ENCODE measurements around the gene KRTAP10-7.
"Not testable (repeated sequence)": the region's sequence is repeated elsewhere in the genome, so short reads cannot be mapped to it uniquely, and the experiment has no call there.

The KRTAP10-7 gene

GRCh38 chr21:44590897-44591800 lies 9.2 kb upstream of the KRTAP10-7 start:
- not testable (repeated sequence) for DNase-seq (ENCODE audit: low read depth in 2 of 2)

GRCh38 chr21:44591801-44592130 lies 8.6 kb upstream of the KRTAP10-7 start:
- not testable (repeated sequence) for DNase-seq (ENCODE audit: low read depth in 2 of 2)

- no peak for DNase-seq (ENCODE audit: low read depth in 2 of 2)
Measured at GRCh38 chr21:44592446-44593311, 7.7 kb upstream of the KRTAP10-7 start, which contains the start of gene KRTAP10-6. Gene KRTAP10-6 (minus strand): TSS chr21:44592505. CDS start chr21:44592484, 21 bp downstream.

- no peak for DNase-seq (ENCODE audit: low read depth in 2 of 2)
Measured at GRCh38 chr21:44593598-44594405, 6.6 kb upstream of the KRTAP10-7 start.

- no peak for DNase-seq (ENCODE audit: low read depth in 2 of 2)
Measured at GRCh38 chr21:44594406-44594916, 5.9 kb upstream of the KRTAP10-7 start.

GRCh38 chr21:44595524-44595923 lies 4.9 kb upstream of the KRTAP10-7 start:
- DNase-seq (ENCODE audit: low read depth in 2 of 2), result no peak

- no peak for DNase-seq (ENCODE audit: low read depth in 2 of 2)
Measured at GRCh38 chr21:44596068-44596725, 4.2 kb upstream of the KRTAP10-7 start.

- no peak for DNase-seq (ENCODE audit: low read depth in 2 of 2)
Measured at GRCh38 chr21:44598061-44598460, 2.3 kb upstream of the KRTAP10-7 start.

- no peak for DNase-seq (ENCODE audit: low read depth in 2 of 2)
Measured at GRCh38 chr21:44599264-44600029, 950 bp upstream of the KRTAP10-7 start.

GRCh38 chr21:44601091-44601490 lies 694 bp downstream of the KRTAP10-7 start:
- DNase-seq (ENCODE audit: low read depth in 2 of 2), result not testable (repeated sequence)

GRCh38 chr21:44601596-44602462 lies 1.4 kb downstream of the KRTAP10-7 start:
- no peak for DNase-seq (ENCODE audit: low read depth in 2 of 2)

GRCh38 chr21:44602463-44602850 lies 2.1 kb downstream of the KRTAP10-7 start:
- no peak for DNase-seq (ENCODE audit: low read depth in 2 of 2)

GRCh38 chr21:44603109-44603875 lies 2.9 kb downstream of the KRTAP10-7 start:
- DNase-seq (ENCODE audit: low read depth in 2 of 2), result no peak

GRCh38 chr21:44603911-44604310 lies 3.5 kb downstream of the KRTAP10-7 start:
- no peak for DNase-seq (ENCODE audit: low read depth in 2 of 2)

GRCh38 chr21:44606495-44606894 lies 6.1 kb downstream of the KRTAP10-7 start:
- DNase-seq (ENCODE audit: low read depth in 2 of 2), result no peak

GRCh38 chr21:44609193-44609592 lies 8.8 kb downstream of the KRTAP10-7 start:
- no peak for DNase-seq (ENCODE audit: low read depth in 2 of 2)

GRCh38 chr21:44610157-44610843 lies 9.9 kb downstream of the KRTAP10-7 start:
- DNase-seq (ENCODE audit: low read depth in 2 of 2), result not testable (repeated sequence)

GRCh38 chr21:44611551-44611950 lies 11.2 kb downstream of the KRTAP10-7 start:
- DNase-seq (ENCODE audit: low read depth in 2 of 2), result no peak
